Natural killer cell (primary cell): ENCODE measurements around the gene YES1. TPM values are rescaled to one million over a fixed set of nuclear protein-coding genes. Genes with fewer than 3 reads are reported as not detected.
"Not testable (repeated sequence)": the region's sequence is repeated elsewhere in the genome, so short reads cannot be mapped to it uniquely, and the experiment has no call there.

Experiments used
- ATAC-seq, 3 donors: fragments of 150-1000 bp in 2 of 3; fragments of 200-7000 bp in 1 of 3; cut with Tn5 transposase; 1 replicate in 1 of 3; 2 replicates in 2 of 3; pipeline ENCODE4 v1.10.0; 2021; ENCODE audit warnings: mild to moderate bottlenecking in 2 of 3, moderate library complexity in 2 of 3
- DNase-seq, 2 donors: peaks; one replicate each; pipeline versions ENCODE4 v3.0.0 to v3.0.0-alpha.2; 2013 to 2021; ENCODE audit warnings: mixed read lengths in 1 of 2
- H3K27ac ChIP-seq: one replicate; pipeline ENCODE4 v1.5.1; 2013; ENCODE audit warnings: mild to moderate bottlenecking, low read length
- H3K27me3 ChIP-seq: one replicate; pipeline ENCODE4 v1.6.1; 2013; ENCODE audit warnings: low read length; ENCODE audit not compliant: control insufficient read depth, insufficient read depth
- H3K36me3 ChIP-seq: one replicate; pipeline ENCODE4 v1.6.1; 2013; ENCODE audit warnings: low read length; ENCODE audit not compliant: control insufficient read depth, insufficient read depth
- H3K4me1 ChIP-seq: one replicate; pipeline ENCODE4 v1.6.1; 2013; ENCODE audit warnings: low read length; ENCODE audit not compliant: control insufficient read depth, insufficient read depth
- H3K4me3 ChIP-seq: one replicate; pipeline ENCODE4 v1.5.1; 2013; ENCODE audit warnings: low read length
- H3K9me3 ChIP-seq: one replicate; pipeline ENCODE4 v1.6.1; 2013; ENCODE audit warnings: low read length; ENCODE audit not compliant: control insufficient read depth, insufficient read depth
- H3K27ac Mint-ChIP-seq, 2 donors: one replicate each; pipeline ENCODE4 v1.8.0; 2022; ENCODE audit warnings: mild to moderate bottlenecking in 2 of 2, mixed read lengths in 2 of 2, moderate library complexity in 1 of 2
- H3K27me3 Mint-ChIP-seq, 2 donors: one replicate each; pipeline ENCODE4 v1.8.0; 2022; ENCODE audit warnings: low read depth in 2 of 2, mixed read lengths in 2 of 2
- H3K36me3 Mint-ChIP-seq: one replicate; pipeline ENCODE4 v1.8.0; 2022; ENCODE audit warnings: mixed read lengths
- H3K4me1 Mint-ChIP-seq, 2 donors: one replicate each; pipeline ENCODE4 v1.8.0; 2022; ENCODE audit warnings: mixed read lengths in 2 of 2
- H3K4me3 Mint-ChIP-seq: one replicate; pipeline ENCODE4 v1.8.0; 2022; ENCODE audit warnings: mild to moderate bottlenecking, moderate library complexity, mixed read lengths
- H3K9me3 Mint-ChIP-seq, 2 donors: one replicate each; pipeline ENCODE4 v1.8.0; 2022; ENCODE audit warnings: mixed read lengths in 2 of 2
- CTCF ChIP-seq: fragments of 200-600 bp; IDR thresholded peaks from one replicate; pipeline ENCODE4 v1.8.0; 2022; ENCODE audit warnings: antibody characterized with exemption
- WGBS: methylation state at CpG from one replicate; pipeline ENCODE4 v1.1.7; 2013; ENCODE audit warnings: missing lambda C conversion rate; ENCODE audit not compliant: insufficient coverage; 5-methylcytosine and 5-hydroxymethylcytosine counted together
- intact Hi-C: fragments of 100-400 bp; cut with micrococcal nuclease; formaldehyde crosslinking; loops from one replicate; pipeline ENCODE4 v1.14.2; 2022
- total RNA-seq, 4 donors: library from RNA; stranded (reverse); fragments of 120-200 nt in 1 of 4; gene quantifications; one replicate each; pipeline versions ENCODE4 v1.2.3 to v1.2.4, GENCODE V29; 2013 to 2022

The YES1 gene
- total RNA-seq, 3 donors from 2014 or later (not counting 1 experiment from before 2014, with no cell fraction given), result 70.2 to 101 (median 76.2) TPM

GRCh38 chr18:812376-813171, 532 bp upstream of the YES1 start:
- peaks cover 40% of the 10 kb centered on the region for H3K4me1 ChIP-seq
- H3K27me3 Mint-ChIP-seq, result no peaks in the 10 kb centered on the region
- peak overlapping the region; percentile 98 to 99 for H3K27ac Mint-ChIP-seq
- TF ChIP-seq CTCF, result no peak
- peak; percentile 62 to 82 (median 70) for ATAC-seq
- intact Hi-C loops, result loop anchor here (1.0 to 5.0 kb wide), 3 partner anchors 19 to 101 kb away; no protein-coding TSS in a partner anchor
- peaks cover 74 to 75% of the 10 kb centered on the region in 2 donors for H3K4me1 Mint-ChIP-seq
- peak overlapping the region; percentile 93 for H3K27ac ChIP-seq
- no peaks in the 10 kb centered on the region for H3K27me3 ChIP-seq
- H3K4me3 ChIP-seq, result peak overlapping the region; percentile 95
- peak; percentile 87 to 88 for DNase-seq
- H3K36me3 ChIP-seq, result no peaks in the 10 kb centered on the region
- no peaks in the 10 kb centered on the region for H3K9me3 Mint-ChIP-seq
- no peaks in the 10 kb centered on the region for H3K9me3 ChIP-seq
- peak overlapping the region; percentile 98 for H3K4me3 Mint-ChIP-seq
- no peaks in the 10 kb centered on the region for H3K36me3 Mint-ChIP-seq
- WGBS, result under 1% methylated on average over 65 of the region's 66 CpGs

- Mint-ChIP-seq H3K27me3 (no peaks in the 10 kb centered on the region), H3K36me3 (no peaks in the 10 kb centered on the region), H3K4me3 (peak overlapping the region; percentile 96), H3K9me3 (no peaks in the 10 kb centered on the region), H3K27ac (peak overlapping the region; percentile 98 to 99), H3K4me1 (peaks cover 76 to 81% of the 10 kb centered on the region in 2 donors)
- no peaks in the 10 kb centered on the region for H3K27me3 ChIP-seq
- peak overlapping the region; percentile 95 for H3K4me3 ChIP-seq
- TF ChIP-seq CTCF, result no peak
- intact Hi-C loops, result loop anchor here (5.0 kb wide), 1 partner anchor 69 kb away; no protein-coding TSS in a partner anchor
- H3K4me1 ChIP-seq, result peaks cover 47% of the 10 kb centered on the region
- no peaks in the 10 kb centered on the region for H3K9me3 ChIP-seq
- DNase-seq (peak in 1 of 2 donors; percentile 40), ATAC-seq (no peak)
- peak overlapping the region; percentile 93 for H3K27ac ChIP-seq
- no peaks in the 10 kb centered on the region for H3K36me3 ChIP-seq
- 1% methylated on average over 29 of the region's 30 CpGs for WGBS
Measured at GRCh38 chr18:811182-811891, 705 bp downstream of the YES1 start.

GRCh38 chr18:809985-810642, 1.9 kb downstream of the YES1 start:
- Histone ChIP-seq H3K36me3 (no peaks in the 10 kb centered on the region), H3K27ac (peak overlapping the region; percentile 93)

GRCh38 chr18:809228-809627, 2.8 kb downstream of the YES1 start:
- H3K4me3 ChIP-seq, H3K9me3 Mint-ChIP-seq, DNase-seq, ATAC-seq, H3K36me3 Mint-ChIP-seq, intact Hi-C loops, H3K27me3 Mint-ChIP-seq, H3K36me3 ChIP-seq, H3K9me3 ChIP-seq, H3K27me3 ChIP-seq: not testable (repeated sequence)
- peaks cover 44% of the 10 kb centered on the region for H3K4me1 ChIP-seq
- Mint-ChIP-seq H3K4me3 (peak overlapping the region; percentile 96), H3K4me1 (peaks cover 69 to 76% of the 10 kb centered on the region in 2 donors), H3K27ac (peak overlapping the region; percentile 98 to 99)
- H3K27ac ChIP-seq, result peak overlapping the region; percentile 71
- 96% methylated on average over 10 of the region's 11 CpGs for WGBS

More at GRCh38 chr18:809985-810642, 1.9 kb downstream of the YES1 start:
- Mint-ChIP-seq H3K36me3 (no peaks in the 10 kb centered on the region), H3K27ac (peak overlapping the region; percentile 98 to 99), H3K4me3 (peak overlapping the region; percentile 96), H3K27me3 (no peaks in the 10 kb centered on the region), H3K4me1 (peaks cover 75 to 82% of the 10 kb centered on the region in 2 donors), H3K9me3 (no peaks in the 10 kb centered on the region)
- Histone ChIP-seq H3K27me3 (no peaks in the 10 kb centered on the region), H3K9me3 (no peaks in the 10 kb centered on the region), H3K4me3 (peak overlapping the region; percentile 95), H3K4me1 (peaks cover 46% of the 10 kb centered on the region)
- no peak for TF ChIP-seq CTCF
- 17% methylated on average over 2 of the region's 6 CpGs for WGBS
- intact Hi-C loops, result loop anchor here (5.0 kb wide), 1 partner anchor 68 kb away; no protein-coding TSS in a partner anchor
- ATAC-seq, result no peak
- DNase-seq, result peak in 1 of 2 donors; percentile 46
